ENCODE results near the gene IL2RA.

DNA sequence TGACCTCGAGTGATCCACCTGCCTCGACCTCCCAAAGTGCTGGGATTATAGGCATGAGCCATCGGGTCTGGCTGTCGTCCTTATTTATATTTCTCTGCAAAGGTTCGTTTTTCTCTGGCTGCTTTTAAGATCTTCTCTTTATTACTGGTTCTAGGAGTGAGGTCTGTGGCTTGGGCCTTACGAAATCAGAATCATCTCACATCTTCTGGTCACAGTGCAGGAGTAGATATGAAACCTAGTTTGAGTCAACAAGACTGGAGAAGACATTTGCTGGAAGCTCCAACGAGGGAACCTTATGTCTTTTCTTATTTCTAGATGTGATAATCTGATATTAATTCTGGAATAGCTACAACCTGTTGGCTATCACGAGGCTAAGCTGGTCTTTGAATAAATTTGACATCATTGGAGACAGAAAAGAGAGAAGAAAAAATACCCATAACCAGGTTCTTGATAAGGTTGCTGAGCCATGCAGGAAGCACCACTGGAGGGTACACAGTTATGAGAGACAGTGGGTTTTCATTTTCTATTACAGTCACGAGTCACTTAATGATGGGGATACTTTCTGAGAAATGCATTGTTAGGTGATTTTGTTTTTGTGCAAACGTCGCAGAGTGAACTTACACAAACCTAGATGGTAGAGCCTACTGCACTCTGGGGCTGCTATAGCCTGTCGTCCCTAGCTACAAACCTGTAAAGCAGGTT, 59.2 kb downstream of the IL2RA start:
- TF ChIP-seq, protein P1, sequence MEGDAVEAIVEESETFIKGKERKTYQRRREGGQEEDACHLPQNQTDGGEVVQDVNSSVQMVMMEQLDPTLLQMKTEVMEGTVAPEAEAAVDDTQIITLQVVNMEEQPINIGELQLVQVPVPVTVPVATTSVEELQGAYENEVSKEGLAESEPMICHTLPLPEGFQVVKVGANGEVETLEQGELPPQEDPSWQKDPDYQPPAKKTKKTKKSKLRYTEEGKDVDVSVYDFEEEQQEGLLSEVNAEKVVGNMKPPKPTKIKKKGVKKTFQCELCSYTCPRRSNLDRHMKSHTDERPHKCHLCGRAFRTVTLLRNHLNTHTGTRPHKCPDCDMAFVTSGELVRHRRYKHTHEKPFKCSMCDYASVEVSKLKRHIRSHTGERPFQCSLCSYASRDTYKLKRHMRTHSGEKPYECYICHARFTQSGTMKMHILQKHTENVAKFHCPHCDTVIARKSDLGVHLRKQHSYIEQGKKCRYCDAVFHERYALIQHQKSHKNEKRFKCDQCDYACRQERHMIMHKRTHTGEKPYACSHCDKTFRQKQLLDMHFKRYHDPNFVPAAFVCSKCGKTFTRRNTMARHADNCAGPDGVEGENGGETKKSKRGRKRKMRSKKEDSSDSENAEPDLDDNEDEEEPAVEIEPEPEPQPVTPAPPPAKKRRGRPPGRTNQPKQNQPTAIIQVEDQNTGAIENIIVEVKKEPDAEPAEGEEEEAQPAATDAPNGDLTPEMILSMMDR (IDR thresholded peaks at IDR 0.05) = no peak
- TF ChIP-seq POLR2A (IDR thresholded peaks at IDR 0.05) = no peak
